Lower leg skin (tissue), 4 donors: ENCODE results near the gene MAP1LC3B2. TPM values are rescaled to one million over a fixed set of nuclear protein-coding genes. Genes with fewer than 3 reads are reported as not detected.
A peak's percentile ranks its signal among the peaks of the same experiment; 100 is the strongest.
"Not testable (repeated sequence)": the region's sequence is repeated elsewhere in the genome, so short reads cannot be mapped to it uniquely, and the experiment has no call there.

ENCODE experiments used
- DNase-seq, 2 donors: peaks; one replicate each; pipeline ENCODE4 v3.0.0-alpha.2; 2019; ENCODE audit warnings: low spot score in 2 of 2
- H3K4me3 ChIP-seq: fragments of 200-600 bp; sonication (generic); 2 replicates; pipeline ENCODE4 v1.5.1; 2017; ENCODE audit warnings: mild to moderate bottlenecking, low read depth; ENCODE audit not compliant: poor library complexity, severe bottlenecking
- POLR2A ChIP-seq, 2 donors: fragments of 450-650 bp; IDR thresholded peaks; one replicate each; pipeline ENCODE4 v1.6.1; 2016 to 2017; ENCODE audit warnings: antibody characterized with exemption in 2 of 2, mild to moderate bottlenecking in 1 of 2, moderate library complexity in 1 of 2
- WGBS, 2 donors: methylation state at CpG; one replicate each; pipeline ENCODE4 v1.1.5; 2018; 5-methylcytosine and 5-hydroxymethylcytosine counted together
- intact Hi-C: fragments of 100-400 bp; cut with DNase I; formaldehyde crosslinking; loops from one replicate; pipeline ENCODE4 v1.15.0; 2023; ENCODE audit warnings: low total_unique reads
- total RNA-seq, 4 donors: library from RNA; depleted of rRNA; stranded (reverse); fragments of >200 nt; gene quantifications; one replicate each; pipeline ENCODE4 v1.1.0, GENCODE V29; 2016
- TF ChIP-seq, protein P1 (sequence below), 3 donors: fragments of 450-650 bp; IDR thresholded peaks; one replicate each; pipeline ENCODE4 v1.5.1; 2016; ENCODE audit warnings: antibody characterized with exemption in 3 of 3, mild to moderate bottlenecking in 3 of 3, moderate library complexity in 2 of 3

Gene MAP1LC3B2
- total RNA-seq, 4 donors from 2014 or later, result 2.1 to 2.5 (median 2.3) TPM; not detected in 1

DNA sequence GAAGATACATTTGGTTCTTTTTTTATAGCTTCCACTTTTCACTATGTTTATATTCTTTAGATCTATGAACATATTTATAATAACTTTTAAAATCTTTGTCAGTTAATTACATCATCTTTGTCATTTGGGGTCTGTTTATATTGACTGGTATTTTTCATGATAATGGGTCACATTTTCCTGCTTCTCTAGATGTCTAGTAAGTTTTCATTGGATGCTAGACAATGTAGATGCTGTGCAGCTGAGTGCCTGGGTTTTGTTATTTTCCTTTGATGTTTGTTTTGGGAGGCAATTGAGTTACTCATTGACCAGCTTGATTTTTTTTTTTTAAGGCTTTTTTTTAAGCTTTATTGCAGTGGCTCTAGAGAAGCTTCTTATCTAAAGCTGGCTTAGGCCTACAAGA is 4.9 kb downstream of the MAP1LC3B2 start:
- intact Hi-C loops, result no loop called here
- H3K4me3 ChIP-seq, result no peak overlapping the region
- no peak for DNase-seq
- no peak for TF ChIP-seq POLR2A (IDR thresholded peaks at IDR 0.05)

DNA sequence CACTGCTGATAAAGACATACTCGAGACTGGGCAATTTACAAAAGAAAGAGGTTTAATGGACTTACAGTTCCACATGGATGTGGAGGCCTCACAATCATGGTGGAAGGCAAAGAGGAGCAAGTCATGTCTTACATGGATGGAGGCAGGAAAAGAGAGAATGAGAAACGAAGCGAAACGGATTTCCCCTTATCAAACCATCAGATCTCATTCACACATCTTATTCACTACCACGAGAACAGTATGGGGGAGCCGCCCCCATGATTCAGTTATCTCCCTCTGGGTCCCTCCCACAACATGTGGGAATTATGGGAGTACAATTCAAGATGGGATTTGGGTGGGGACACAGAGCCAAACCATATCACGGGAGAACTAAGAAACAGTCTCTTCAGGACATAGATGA is 6.0 kb downstream of the MAP1LC3B2 start:
- DNase-seq, result peak in 1 of 2 donors; percentile 23
- intact Hi-C loops, H3K4me3 ChIP-seq: not testable (repeated sequence)
- 63% methylated on average over 7 of the region's 7 CpGs for WGBS, 2 donors

DNA sequence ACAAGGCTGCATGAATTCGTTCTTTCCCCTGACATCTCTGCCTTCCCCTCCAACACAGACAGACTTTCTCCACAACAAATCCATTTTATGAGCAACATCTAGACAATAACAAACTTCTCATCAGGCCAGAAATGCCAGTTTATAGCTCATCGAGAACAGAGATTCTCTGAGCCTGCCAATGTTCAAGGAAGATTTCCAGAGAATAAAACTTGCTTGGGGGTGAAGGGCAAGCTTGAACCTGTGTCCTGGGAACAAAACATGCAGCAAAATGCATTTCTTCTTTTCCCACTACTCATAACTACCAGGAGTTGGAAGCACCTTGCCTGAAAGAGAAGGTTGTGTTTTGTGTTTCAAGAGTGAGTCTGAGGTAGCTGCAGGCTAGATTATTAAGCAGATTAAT is 6.8 kb downstream of the MAP1LC3B2 start:
- no peak overlapping the region for H3K4me3 ChIP-seq
- TF ChIP-seq POLR2A (IDR thresholded peaks at IDR 0.05), result no peak
- TF ChIP-seq, protein P1, sequence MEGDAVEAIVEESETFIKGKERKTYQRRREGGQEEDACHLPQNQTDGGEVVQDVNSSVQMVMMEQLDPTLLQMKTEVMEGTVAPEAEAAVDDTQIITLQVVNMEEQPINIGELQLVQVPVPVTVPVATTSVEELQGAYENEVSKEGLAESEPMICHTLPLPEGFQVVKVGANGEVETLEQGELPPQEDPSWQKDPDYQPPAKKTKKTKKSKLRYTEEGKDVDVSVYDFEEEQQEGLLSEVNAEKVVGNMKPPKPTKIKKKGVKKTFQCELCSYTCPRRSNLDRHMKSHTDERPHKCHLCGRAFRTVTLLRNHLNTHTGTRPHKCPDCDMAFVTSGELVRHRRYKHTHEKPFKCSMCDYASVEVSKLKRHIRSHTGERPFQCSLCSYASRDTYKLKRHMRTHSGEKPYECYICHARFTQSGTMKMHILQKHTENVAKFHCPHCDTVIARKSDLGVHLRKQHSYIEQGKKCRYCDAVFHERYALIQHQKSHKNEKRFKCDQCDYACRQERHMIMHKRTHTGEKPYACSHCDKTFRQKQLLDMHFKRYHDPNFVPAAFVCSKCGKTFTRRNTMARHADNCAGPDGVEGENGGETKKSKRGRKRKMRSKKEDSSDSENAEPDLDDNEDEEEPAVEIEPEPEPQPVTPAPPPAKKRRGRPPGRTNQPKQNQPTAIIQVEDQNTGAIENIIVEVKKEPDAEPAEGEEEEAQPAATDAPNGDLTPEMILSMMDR (IDR thresholded peaks at IDR 0.05), result no peak
- DNase-seq, result no peak
- intact Hi-C loops, result no loop called here
- WGBS, 2 donors, result 39 to 40% methylated on average over 2 of the region's 2 CpGs

DNA sequence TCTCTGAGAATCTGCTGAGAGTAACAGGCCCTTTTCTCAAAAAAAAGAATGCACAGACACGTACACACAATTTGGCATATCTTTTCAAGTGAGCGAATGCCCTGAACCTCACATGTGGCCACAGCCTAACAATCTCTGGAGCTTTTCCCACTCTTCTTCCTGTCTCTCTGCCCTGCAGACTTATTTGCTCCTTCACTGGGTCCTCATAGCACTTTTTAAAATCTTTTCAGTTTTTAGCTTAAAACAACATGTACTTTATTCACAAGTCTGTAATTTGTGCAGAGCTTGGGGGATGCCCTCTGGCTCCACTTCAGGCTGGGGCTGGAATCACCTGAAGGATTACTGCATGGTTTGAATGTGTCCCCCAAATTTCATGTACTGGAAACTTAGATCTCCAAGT is 9.0 kb downstream of the MAP1LC3B2 start:
- intact Hi-C loops, result no loop called here
- no peak overlapping the region for H3K4me3 ChIP-seq
- DNase-seq, result no peak
- 74 to 79% methylated on average over 2 of the region's 2 CpGs for WGBS, 2 donors
- TF ChIP-seq POLR2A (IDR thresholded peaks at IDR 0.05), result no peak
- TF ChIP-seq, protein P1 (IDR thresholded peaks at IDR 0.05), result no peak

DNA sequence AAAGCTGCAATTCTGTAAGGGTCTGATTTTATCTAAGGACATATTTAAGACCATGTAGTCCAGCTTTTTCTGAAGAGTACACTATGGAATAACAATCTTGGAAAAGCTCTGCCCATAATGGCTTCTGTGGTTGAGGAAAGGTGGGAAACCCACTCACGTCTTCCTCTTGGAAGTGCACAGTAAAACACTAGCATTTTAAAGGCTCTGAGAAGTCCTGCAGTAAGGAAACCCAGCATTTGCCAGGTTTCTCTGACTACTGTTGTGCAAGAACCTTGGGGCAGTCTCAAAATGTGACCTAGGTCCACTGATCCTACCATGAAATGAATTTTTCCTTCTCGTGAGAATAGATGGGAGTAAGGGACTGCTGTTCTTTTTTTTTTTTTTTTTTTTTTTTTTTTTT is 11.9 kb downstream of the MAP1LC3B2 start:
- no peak for DNase-seq
- H3K4me3 ChIP-seq, result no peak overlapping the region
- TF ChIP-seq, protein P1 (IDR thresholded peaks at IDR 0.05), result no peak
- no peak for TF ChIP-seq POLR2A (IDR thresholded peaks at IDR 0.05)
- intact Hi-C loops, result no loop called here
- 86 to 89% methylated on average over 2 of the region's 2 CpGs for WGBS, 2 donors

DNA sequence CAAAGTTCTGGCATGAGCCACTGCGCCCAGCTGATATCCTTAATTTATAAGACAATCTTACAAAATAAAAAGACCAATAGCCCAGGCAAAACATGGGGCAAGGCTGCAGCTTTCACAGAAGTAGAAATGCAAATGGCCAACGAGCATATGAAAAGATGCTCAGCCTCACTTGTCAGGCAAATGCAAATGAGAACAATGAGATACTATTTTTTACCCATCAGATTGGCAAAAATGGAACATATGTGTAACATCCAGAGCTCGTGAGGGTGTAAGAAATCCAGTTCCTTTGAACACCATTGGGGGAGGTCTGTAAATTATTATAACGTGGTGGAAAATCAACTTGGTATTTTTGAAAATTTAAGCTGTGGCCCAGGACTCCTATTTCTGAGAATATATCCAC is 14.6 kb downstream of the MAP1LC3B2 start:
- whole genome bisulfite sequencing, 2 donors, result 70 to 74% methylated on average over 4 of the region's 4 CpGs
- no peak for DNase-seq
- H3K4me3 ChIP-seq, result no peak overlapping the region
- intact Hi-C loops, result no loop called here
- no peak for TF ChIP-seq POLR2A (IDR thresholded peaks at IDR 0.05)
- TF ChIP-seq, protein P1 (IDR thresholded peaks at IDR 0.05), result no peak

DNA sequence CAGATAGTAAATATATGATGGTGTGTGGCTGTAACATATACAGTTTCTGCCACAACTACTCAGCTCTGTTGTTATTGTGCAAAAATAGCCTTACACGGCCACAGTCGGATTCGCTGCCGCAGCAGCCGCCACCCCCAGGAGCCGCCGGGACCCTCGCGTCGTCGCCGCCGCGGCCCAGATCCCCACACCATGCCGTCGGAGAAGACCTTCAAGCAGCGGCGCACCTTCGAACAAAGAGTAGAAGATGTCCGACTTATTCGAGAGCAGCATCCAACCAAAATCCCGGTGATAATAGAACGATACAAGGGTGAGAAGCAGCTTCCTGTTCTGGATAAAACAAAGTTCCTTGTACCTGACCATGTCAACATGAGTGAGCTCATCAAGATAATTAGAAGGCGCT is 16.6 kb downstream of the MAP1LC3B2 start:
- intact Hi-C loops, H3K4me3 ChIP-seq: not testable (repeated sequence)
- WGBS, 2 donors, result 91% methylated on average over 24 of the region's 24 CpGs
- peak in 1 of 2 donors; percentile 70 for DNase-seq
